CD4-positive, alpha-beta T cell treated with Interleukin-1 beta for 1 hour (primary cell): ENCODE results near the gene HSBP1.
A peak's percentile ranks its signal among the peaks of the same experiment; 100 is the strongest.

Experiments used
- DNase-seq, 2 donors: peaks; one replicate each; pipeline ENCODE4 v3.0.0-alpha.2; 2020 to 2022

The HSBP1 gene

DNA sequence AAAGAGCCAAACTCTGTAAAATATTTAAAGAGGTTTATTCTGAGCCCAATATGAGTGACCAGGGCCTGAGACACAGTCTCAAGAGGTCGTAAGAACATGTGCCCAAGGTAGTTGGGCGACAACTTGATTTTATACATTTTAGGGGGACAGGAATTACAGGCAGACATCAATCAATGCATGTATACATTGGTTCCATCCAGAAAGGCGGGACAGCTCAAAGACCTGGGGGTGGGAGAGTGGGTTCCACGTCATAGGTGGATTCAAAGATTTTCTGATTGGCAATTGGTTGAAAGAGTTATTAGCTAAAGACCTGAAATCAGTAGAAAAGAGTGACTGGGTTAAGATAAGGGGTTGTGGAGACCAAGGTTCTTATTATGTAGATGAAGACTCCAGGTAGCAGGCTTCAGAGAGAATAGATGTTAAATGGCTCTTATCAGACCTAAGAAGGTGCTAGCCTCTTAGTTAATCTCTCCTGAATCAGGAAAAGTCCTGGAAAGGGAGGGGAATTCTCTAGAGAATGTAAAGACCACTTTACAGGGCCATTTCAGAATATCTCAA is 32.4 kb downstream of the HSBP1 start:
- no peak for DNase-seq

- no peak for DNase-seq
Measured at GRCh38 chr16:83842291-83842690, 34.5 kb downstream of the HSBP1 start.

GRCh38 chr16:83842756-83843507 is 35.2 kb downstream of the HSBP1 start:
- peak in 1 of 2 donors; percentile 31 for DNase-seq

GRCh38 chr16:83843657-83844056 is 35.9 kb downstream of the HSBP1 start:
- peak in 1 of 2 donors; percentile 8 for DNase-seq

- no peak for DNase-seq
Measured at GRCh38 chr16:83845263-83845662, 37.5 kb downstream of the HSBP1 start.

GRCh38 chr16:83847371-83848225 is 39.8 kb downstream of the HSBP1 start:
- peak in 1 of 2 donors; percentile 7 for DNase-seq

DNA sequence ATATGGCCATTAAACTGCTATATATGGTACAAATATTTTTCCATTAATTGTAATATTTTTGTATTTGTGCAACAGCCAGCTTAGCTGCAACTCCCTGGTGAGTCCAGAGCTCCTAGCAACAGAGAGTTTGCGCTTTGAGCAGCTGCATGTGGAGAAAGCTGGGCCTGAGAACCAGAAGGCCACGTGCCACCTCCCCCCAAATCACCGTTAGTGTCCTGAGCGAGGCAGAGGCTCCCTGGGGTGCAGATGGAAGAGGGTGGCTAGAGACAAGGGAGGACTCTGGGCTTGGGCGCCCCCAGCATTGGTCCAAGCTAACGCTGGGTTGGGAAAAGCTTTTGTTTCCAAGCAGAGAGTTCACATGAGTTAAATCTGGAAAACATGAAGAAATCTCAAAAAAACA is 41.6 kb downstream of the HSBP1 start:
- no peak for DNase-seq

GRCh38 chr16:83850947-83851346 is 43.2 kb downstream of the HSBP1 start:
- no peak for DNase-seq

DNA sequence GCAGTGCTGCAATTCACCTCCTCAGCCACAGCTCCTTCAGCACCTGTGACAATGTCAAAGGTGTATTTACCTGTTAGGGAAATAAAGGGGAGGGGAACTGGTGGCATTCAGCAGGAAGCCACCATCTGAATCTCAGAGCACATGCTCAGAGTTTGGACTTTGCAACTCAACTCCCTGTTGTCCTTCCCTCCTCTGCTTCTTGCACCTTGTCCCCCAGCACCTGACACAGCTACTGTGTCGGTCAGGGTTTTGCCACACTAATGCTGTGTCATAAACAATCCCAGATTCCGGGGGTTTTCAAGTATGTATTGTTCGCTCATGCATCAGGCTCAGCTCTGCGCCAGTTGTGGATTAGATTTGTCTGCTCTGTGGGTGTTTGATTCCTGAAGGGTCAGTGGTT is 43.7 kb downstream of the HSBP1 start:
- DNase-seq, result no peak

- no peak for DNase-seq
Measured at GRCh38 chr16:83852774-83853173, 45.0 kb downstream of the HSBP1 start.

- DNase-seq, result no peak
Measured at GRCh38 chr16:83853834-83854233, 46.1 kb downstream of the HSBP1 start.

DNA sequence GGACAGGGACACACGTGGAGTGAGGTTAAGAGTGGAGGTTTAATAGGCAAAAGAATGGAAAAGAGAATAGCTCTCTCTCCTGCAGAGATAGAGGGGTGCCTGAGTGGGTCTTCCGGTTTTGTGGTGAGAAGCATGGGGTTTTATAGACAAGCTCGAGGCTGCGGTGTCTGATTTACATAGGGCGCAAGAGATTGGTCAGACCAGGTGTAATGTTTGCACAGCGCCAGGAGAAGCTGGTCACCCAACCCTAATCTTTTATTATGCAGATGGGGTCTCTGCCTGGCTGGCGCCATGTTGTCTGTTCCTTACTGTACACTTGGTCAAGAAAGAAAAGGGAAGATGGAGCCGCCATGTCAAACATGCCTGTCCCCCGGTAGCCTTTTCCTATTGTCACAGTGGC is 46.6 kb downstream of the HSBP1 start:
- no peak for DNase-seq

DNA sequence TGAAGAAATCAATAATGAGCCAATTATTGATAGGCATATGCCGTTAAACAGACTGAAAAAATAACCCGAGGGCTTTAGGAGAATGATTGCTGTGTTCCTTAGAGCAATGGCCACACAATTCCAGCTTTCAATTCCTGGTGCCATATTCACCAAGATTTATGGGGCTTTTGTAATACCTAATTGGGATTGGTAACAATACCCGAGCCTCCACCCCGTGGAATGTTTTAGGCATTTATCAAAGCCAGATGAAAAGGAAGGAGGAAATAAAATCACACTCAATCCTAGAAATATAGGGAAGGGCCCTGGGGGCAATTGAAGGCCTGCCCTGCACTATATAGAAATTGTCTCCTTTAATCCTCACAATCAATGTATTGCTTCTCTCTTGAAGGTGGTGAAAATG is 49.0 kb downstream of the HSBP1 start:
- DNase-seq, result no peak

- DNase-seq, result no peak
Measured at GRCh38 chr16:83859265-83859664, 51.5 kb downstream of the HSBP1 start.

GRCh38 chr16:83862661-83863060 is 54.9 kb downstream of the HSBP1 start:
- no peak for DNase-seq

DNA sequence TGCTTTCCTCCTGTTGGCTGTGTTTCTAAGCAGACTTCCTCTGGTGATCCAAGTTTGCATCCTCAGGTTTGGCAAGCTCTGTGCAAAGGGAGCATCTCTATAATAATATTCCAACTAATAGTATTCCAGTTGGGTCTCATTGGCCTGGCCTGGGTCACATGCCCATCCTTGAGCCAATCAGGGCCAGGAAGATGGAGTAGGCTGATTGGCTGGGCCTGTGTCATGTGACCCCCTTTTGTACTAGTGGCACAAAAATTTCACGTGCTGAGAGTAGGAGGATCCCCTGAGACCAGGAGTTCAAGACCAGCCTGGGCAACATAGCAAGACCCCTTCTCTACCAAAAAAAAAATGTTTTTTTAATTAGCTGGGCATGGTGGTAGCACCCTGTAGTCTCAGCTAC is 55.9 kb downstream of the HSBP1 start:
- DNase-seq, result no peak
